Calu3 (cell line): ENCODE results near the gene RNF207. TPM values are rescaled to one million over a fixed set of nuclear protein-coding genes. Genes with fewer than 3 reads are reported as not detected.
A peak's percentile ranks its signal among the peaks of the same experiment; 100 is the strongest.

Experiments used
- BruUV-seq: library from RNA; stranded (reverse); fragments of 400-500 nt; replicated peaks from 2 replicates; lab custom pipeline; 2021; lab: Mats Ljungman, UMichigan
- CTCF ChIA-PET: fragments of 300-600 bp; sonication (Branson Sonifier 250); formaldehyde crosslinking; loops from one replicate; lab custom pipeline; 2022; ENCODE audit warnings: antibody characterized with exemption; lab: Charles Lee
- DNase-seq: peaks from one replicate; pipeline ENCODE4 v3.0.0; 2022
- H3K27ac Mint-ChIP-seq: one replicate; pipeline ENCODE4 v1.8.0; 2022; ENCODE audit warnings: mixed read lengths; ENCODE audit not compliant: unreplicated experiment
- H3K27me3 Mint-ChIP-seq: one replicate; pipeline ENCODE4 v1.8.0; 2022; ENCODE audit warnings: mixed read lengths; ENCODE audit not compliant: unreplicated experiment
- H3K36me3 Mint-ChIP-seq: one replicate; pipeline ENCODE4 v1.8.0; 2022; ENCODE audit warnings: mild to moderate bottlenecking, moderate library complexity, mixed read lengths; ENCODE audit not compliant: insufficient read depth, unreplicated experiment
- H3K4me1 Mint-ChIP-seq: one replicate; pipeline ENCODE4 v1.8.0; 2022; ENCODE audit warnings: mild to moderate bottlenecking, low read depth, mixed read lengths; ENCODE audit not compliant: unreplicated experiment
- H3K4me3 Mint-ChIP-seq: one replicate; pipeline ENCODE4 v1.8.0; 2022; ENCODE audit warnings: mild to moderate bottlenecking, low read depth, moderate library complexity, mixed read lengths; ENCODE audit not compliant: unreplicated experiment
- H3K9me3 Mint-ChIP-seq: one replicate; pipeline ENCODE4 v1.8.0; 2022; ENCODE audit warnings: low read depth, mixed read lengths; ENCODE audit not compliant: unreplicated experiment
- intact Hi-C: fragments of 100-400 bp; cut with micrococcal nuclease; formaldehyde crosslinking; loops from one replicate; pipeline ENCODE4 v1.10.0; 2022; ENCODE audit not compliant: unreplicated experiment
- total RNA-seq: library from RNA; stranded (reverse); gene quantifications from 2 replicates; pipeline ENCODE4 v1.2.3, GENCODE V29; 2022
- TF ChIP-seq, protein P1 (sequence below): fragments of 200-600 bp; IDR thresholded peaks from one replicate; pipeline ENCODE4 v1.8.0; 2022; ENCODE audit warnings: antibody characterized with exemption; ENCODE audit not compliant: unreplicated experiment

The RNF207 gene
- total RNA-seq, 1 experiment from 2014 or later, result 160 TPM

DNA sequence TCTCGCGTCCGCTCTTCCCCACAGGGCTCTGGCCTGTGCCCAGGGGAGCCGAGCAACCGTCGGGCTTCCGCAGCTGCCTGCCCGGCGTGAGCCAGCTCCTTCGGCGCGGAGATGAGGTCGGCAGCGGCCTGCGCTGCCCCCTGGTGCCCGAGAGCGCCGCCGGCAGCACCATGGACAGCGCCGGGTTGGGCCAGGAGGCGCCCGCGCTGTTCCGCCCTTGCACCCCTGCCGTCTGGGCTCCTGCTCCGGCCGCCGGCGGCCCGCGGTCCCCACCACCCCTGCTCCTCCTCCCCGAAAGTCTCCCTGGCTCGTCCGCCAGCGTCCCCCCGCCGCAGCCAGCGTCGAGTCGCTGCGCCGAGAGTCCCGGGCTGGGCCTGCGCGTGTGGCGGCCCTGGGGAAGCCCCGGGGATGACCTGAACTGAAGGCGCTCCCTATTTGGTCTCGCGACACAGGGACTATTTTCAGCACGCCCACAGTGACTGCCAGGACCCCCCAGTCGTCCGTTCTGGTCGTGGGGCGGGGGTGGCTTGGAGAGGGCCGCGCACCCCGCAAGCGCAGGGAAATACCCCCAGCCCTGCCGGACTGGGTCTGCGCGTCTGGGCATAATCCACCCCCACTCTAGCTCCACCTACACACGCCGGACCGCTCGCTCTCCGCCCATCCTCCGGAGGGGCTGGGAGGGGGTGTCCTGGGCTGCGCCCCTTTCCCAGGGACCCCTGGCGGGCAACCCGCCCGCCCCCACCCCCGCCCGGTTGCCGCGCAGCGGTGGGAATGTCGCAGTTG is 39.4 kb downstream of the RNF207 start:
- peak; percentile 85 for DNase-seq
- Mint-ChIP-seq H3K27me3 (peaks cover 61% of the 10 kb centered on the region), H3K27ac (no peak overlapping the region), H3K9me3 (no peaks in the 10 kb centered on the region), H3K36me3 (peaks cover 8% of the 10 kb centered on the region), H3K4me1 (no peaks in the 10 kb centered on the region), H3K4me3 (no peak overlapping the region)
- TF ChIP-seq, protein P1, sequence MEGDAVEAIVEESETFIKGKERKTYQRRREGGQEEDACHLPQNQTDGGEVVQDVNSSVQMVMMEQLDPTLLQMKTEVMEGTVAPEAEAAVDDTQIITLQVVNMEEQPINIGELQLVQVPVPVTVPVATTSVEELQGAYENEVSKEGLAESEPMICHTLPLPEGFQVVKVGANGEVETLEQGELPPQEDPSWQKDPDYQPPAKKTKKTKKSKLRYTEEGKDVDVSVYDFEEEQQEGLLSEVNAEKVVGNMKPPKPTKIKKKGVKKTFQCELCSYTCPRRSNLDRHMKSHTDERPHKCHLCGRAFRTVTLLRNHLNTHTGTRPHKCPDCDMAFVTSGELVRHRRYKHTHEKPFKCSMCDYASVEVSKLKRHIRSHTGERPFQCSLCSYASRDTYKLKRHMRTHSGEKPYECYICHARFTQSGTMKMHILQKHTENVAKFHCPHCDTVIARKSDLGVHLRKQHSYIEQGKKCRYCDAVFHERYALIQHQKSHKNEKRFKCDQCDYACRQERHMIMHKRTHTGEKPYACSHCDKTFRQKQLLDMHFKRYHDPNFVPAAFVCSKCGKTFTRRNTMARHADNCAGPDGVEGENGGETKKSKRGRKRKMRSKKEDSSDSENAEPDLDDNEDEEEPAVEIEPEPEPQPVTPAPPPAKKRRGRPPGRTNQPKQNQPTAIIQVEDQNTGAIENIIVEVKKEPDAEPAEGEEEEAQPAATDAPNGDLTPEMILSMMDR, result peak; percentile 81
- CTCF ChIA-PET, result interaction anchor here (0.6 to 1.8 kb wide), 13 partner anchors 10 to 621 kb away, joined by 3 to 19 read pairs (median 4); partner anchors contain the start of genes ICMT and RNF207
- no TSS peak for BruUV-seq
- intact Hi-C loops, result loop anchor here (2.0 to 10.0 kb wide), 4 partner anchors 136 to 192 kb away; no protein-coding TSS in a partner anchor

DNA sequence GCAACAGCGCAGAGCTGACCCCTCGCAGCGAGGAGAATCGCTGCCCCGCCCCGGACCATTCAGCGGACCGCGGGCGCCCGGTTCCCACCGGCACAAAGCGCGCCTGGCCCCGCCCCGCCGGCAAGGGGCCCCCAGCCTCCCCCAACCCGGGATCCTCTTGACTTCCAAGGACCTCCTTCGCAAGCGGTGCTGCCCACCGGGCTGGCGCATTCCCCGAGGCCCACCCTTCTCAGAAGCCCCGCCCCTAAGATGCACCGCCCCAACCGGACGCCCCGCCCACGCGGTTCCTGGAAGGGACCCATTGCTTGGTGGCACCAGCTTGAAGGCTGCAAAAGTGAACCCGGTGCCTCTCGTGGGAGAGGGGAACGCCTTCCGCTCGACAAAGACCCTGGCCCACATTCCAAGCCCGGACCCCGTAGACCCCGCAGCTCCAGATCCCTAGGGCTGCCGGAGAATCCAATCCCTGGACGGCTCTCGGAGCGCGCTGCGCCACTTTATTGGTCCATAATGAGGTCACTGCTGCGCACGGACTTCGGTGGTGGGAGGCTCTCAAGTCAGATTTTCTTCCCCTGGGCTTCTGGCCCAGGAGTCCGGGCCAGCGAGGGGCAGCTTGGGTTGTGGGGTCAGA is 40.1 kb downstream of the RNF207 start:
- BruUV-seq, result no TSS peak
- Mint-ChIP-seq H3K27ac (no peak overlapping the region), H3K36me3 (peaks cover 8% of the 10 kb centered on the region), H3K9me3 (no peaks in the 10 kb centered on the region), H3K27me3 (peaks cover 57% of the 10 kb centered on the region), H3K4me1 (no peaks in the 10 kb centered on the region), H3K4me3 (peak overlapping the region; percentile 29)
- TF ChIP-seq, protein P1, result no peak
- CTCF ChIA-PET, result interaction anchor here (0.6 to 1.8 kb wide), 5 partner anchors 78 to 621 kb away, joined by 3 to 8 read pairs (median 3); no protein-coding TSS in a partner anchor
- no peak for DNase-seq
- intact Hi-C loops, result loop anchor here (2.0 to 10.0 kb wide), 4 partner anchors 137 to 193 kb away; no protein-coding TSS in a partner anchor

DNA sequence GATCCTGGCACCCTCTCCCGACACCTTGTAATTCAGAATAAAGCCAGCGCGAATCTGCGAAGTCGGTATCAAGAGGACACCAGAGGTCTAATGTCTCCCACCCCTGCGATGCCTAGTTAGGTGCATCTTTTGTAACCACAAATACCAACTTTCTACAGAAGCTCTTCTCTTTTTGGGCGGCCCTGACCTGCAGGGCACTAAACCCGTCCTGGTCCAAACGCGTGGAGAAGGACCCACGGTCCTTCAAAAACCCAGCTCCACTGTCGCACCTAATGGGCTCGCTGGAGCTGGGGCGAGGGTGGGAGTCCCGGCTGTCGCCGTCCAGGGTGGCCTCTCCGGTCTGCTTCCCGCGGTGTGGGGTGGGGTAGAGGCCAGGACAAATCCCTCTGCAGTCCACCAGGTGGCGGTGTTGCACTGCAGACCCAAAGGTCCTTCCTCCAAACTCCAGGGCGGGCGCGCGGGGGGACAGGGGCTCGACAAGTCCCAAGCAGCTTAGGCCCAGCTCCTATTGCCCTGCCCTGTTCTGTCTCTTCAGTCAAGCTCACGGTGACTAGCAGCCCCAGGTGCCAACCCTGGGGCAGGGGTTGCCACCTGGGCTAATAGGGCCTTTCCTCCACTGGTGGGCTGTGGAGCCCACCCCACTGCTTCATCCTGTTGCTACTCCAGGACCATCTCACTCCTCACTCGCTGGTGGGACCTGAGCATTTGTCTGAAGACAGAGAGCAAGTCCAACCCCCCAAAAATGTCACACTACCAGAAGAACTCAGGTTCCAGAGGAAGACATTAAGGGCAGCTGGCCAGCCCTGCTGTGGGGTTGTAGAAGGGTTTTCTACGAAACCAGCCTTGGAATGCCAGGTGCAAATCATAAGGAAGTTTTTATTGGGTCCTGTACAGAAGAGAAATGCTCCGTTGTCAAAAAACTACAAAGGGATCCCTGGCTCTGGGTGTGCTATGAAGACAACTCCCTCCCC is 40.9 kb downstream of the RNF207 start:
- intact Hi-C loops, result loop anchor here (1.0 to 10.0 kb wide), 3 partner anchors 97 to 191 kb away; no protein-coding TSS in a partner anchor
- no peaks in the 10 kb centered on the region for H3K4me1 Mint-ChIP-seq
- H3K36me3 Mint-ChIP-seq, result peaks cover 8% of the 10 kb centered on the region
- no peaks in the 10 kb centered on the region for H3K9me3 Mint-ChIP-seq
- peak; percentile 81 for DNase-seq
- no peak overlapping the region for H3K27ac Mint-ChIP-seq
- CTCF ChIA-PET, result interaction anchor here (0.6 to 1.3 kb wide), 4 partner anchors 86 to 194 kb away, joined by 3 to 4 read pairs (median 3); no protein-coding TSS in a partner anchor
- TF ChIP-seq, protein P1, result peak; percentile 91
- H3K4me3 Mint-ChIP-seq, result peak overlapping the region; percentile 29
- peaks cover 49% of the 10 kb centered on the region for H3K27me3 Mint-ChIP-seq
- BruUV-seq, result no TSS peak
